Measurements from ENCODE around the gene KLHDC3. TPM values are rescaled to one million over a fixed set of nuclear protein-coding genes. Genes with fewer than 3 reads are reported as not detected.

Gene KLHDC3
- total RNA-seq, 1 donor from 2014 or later: 70.3 TPM

DNA sequence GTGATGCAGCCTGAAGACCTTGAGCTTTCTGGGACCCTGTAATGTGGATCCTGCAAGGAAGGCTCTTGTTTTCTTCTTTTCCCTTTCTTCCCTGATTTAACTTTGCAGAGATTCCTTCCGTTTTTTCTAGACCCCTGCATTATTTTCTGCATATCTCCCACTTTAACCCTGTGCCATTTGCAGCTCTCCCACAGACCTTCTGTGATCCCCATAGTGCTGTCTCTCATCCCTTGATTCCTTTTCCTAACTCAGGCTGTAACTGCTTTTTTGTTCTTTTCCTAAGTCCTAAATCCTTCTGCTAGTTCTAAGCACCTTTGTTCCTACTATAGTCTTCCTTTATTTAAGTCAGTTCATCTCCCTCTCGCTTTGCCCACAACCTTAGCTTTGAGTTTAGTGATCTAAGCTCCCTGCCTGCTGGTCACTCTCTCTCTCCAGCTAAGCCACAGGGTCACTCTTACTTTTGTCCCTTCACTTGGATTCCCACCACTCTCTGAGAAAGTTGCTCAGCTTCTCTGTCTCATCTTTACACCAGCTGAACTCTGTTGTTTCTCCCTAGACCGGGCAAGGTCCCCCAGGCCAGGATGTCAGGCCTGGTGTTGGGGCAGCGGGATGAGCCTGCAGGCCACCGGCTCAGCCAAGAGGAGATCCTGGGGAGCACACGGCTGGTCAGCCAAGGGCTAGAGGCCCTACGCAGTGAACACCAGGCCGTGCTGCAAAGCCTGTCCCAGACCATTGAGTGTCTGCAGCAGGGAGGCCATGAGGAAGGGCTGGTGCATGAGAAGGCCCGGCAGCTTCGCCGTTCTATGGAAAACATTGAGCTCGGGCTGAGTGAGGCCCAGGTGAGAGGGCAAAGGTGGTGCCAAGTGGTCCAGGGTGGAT is 46.9 kb downstream of the KLHDC3 start:
- no peak overlapping the region for H3K4me3 ChIP-seq (ENCODE audit: low read depth, low read length)
- TF ChIP-seq, protein P1, sequence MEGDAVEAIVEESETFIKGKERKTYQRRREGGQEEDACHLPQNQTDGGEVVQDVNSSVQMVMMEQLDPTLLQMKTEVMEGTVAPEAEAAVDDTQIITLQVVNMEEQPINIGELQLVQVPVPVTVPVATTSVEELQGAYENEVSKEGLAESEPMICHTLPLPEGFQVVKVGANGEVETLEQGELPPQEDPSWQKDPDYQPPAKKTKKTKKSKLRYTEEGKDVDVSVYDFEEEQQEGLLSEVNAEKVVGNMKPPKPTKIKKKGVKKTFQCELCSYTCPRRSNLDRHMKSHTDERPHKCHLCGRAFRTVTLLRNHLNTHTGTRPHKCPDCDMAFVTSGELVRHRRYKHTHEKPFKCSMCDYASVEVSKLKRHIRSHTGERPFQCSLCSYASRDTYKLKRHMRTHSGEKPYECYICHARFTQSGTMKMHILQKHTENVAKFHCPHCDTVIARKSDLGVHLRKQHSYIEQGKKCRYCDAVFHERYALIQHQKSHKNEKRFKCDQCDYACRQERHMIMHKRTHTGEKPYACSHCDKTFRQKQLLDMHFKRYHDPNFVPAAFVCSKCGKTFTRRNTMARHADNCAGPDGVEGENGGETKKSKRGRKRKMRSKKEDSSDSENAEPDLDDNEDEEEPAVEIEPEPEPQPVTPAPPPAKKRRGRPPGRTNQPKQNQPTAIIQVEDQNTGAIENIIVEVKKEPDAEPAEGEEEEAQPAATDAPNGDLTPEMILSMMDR (IDR thresholded peaks at IDR 0.05; ENCODE audit: insufficient read depth, low read length, poor library complexity, severe bottlenecking): no peak
- H3K27me3 ChIP-seq (ENCODE audit: control insufficient read depth, insufficient read depth, low read length): no peaks in the 10 kb centered on the region
- H3K36me3 ChIP-seq (ENCODE audit: control insufficient read depth, insufficient read depth, low read length): peaks cover 1% of the 10 kb centered on the region
- no peak for DNase-seq (ENCODE audit: low read depth)

DNA sequence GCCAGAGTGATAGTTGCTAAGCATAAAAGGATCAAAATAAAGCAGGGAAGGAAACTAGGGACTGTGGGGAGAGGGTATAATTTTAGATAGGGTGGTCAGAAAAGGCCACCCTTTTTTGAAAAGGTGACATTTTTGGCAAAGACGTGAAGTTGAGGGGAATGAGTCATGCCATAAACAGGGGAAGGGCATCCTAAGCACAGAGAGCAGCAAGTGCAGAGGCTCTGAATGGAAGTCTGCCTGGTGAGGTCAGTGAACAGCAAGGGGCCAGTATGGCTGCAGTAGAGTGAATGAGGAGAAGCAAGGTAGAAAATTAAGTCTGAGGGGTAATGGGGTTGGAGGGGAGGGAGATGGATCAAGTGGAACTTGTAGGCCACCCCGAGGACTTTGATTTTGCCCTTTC is 47.8 kb downstream of the KLHDC3 start:
- Histone ChIP-seq H3K36me3 (ENCODE audit: control insufficient read depth, insufficient read depth, low read length) (peaks cover 1% of the 10 kb centered on the region), H3K27me3 (ENCODE audit: control insufficient read depth, insufficient read depth, low read length) (no peaks in the 10 kb centered on the region), H3K4me3 (ENCODE audit: low read depth, low read length) (no peak overlapping the region)
- DNase-seq (ENCODE audit: low read depth): no peak
- TF ChIP-seq, protein P1 (IDR thresholded peaks at IDR 0.05; ENCODE audit: insufficient read depth, low read length, poor library complexity, severe bottlenecking): no peak

DNA sequence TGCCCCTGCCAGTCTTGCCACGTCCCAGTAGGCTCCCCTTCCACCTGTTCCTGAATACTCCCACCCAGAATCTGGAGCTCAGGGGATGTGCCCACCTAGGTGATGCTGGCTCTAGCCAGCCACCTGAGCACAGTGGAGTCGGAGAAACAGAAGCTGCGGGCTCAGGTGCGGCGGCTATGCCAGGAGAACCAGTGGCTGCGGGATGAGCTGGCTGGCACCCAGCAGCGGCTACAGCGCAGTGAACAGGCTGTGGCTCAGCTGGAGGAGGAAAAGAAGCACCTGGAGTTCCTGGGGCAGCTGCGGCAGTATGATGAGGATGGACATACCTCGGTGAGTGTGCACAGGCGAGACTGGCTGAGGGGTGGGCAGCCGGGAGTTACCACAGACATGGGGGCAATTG is 48.8 kb downstream of the KLHDC3 start:
- no peak for DNase-seq (ENCODE audit: low read depth)
- Histone ChIP-seq H3K4me3 (ENCODE audit: low read depth, low read length) (no peak overlapping the region), H3K27me3 (ENCODE audit: control insufficient read depth, insufficient read depth, low read length) (no peaks in the 10 kb centered on the region), H3K36me3 (ENCODE audit: control insufficient read depth, insufficient read depth, low read length) (peaks cover 1% of the 10 kb centered on the region)
- TF ChIP-seq, protein P1 (IDR thresholded peaks at IDR 0.05; ENCODE audit: insufficient read depth, low read length, poor library complexity, severe bottlenecking): no peak

DNA sequence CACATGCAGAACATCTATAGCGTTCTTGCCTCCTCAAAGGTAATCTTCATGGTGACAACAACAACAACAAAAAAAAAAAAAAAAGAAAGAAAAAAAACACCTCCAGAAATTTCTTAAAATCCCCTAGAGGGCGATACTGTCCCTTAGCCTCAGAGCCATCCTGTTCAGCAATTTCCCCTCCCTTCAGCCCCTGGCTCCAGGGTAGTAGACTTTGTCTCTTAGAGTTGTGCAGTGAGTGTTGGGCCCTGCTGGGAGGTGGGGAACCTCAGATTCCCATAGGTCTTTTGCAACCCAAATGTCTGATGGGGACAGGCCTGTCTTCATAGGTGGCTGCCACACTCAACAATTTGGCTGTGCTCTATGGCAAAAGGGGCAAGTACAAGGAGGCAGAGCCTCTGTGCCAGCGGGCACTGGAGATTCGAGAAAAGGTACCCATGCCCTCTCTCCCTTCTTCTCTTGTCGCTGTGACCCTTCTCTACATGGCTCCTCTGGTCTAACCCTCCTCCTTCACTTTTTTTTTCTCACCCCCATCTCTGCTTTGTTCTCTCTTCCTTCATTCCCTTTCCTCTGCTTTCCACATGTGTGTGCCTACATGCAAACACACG is 56.1 kb downstream of the KLHDC3 start:
- TF ChIP-seq, protein P1 (IDR thresholded peaks at IDR 0.05; ENCODE audit: insufficient read depth, low read length, poor library complexity, severe bottlenecking): peak; percentile 65
- DNase-seq (ENCODE audit: low read depth): no peak
- Histone ChIP-seq H3K36me3 (ENCODE audit: control insufficient read depth, insufficient read depth, low read length) (peaks cover 1% of the 10 kb centered on the region), H3K4me3 (ENCODE audit: low read depth, low read length) (no peak overlapping the region), H3K27me3 (ENCODE audit: control insufficient read depth, insufficient read depth, low read length) (no peaks in the 10 kb centered on the region)

Other genes with a start within 250 kb of the KLHDC3 start
- gene BICRAL, start 232.2 kb upstream of the KLHDC3 start, total RNA-seq: 5.2 and 7.1 TPM in 2 replicates
- gene RPL7L1, start 134.6 kb upstream of the KLHDC3 start, total RNA-seq: 107 and 113 TPM in 2 replicates
- gene PTCRA, start 98.2 kb upstream of the KLHDC3 start, total RNA-seq: not detected in 2 replicates
- gene CNPY3, start 84.8 kb upstream of the KLHDC3 start, total RNA-seq: 56.5 and 57.8 TPM in 2 replicates
- not detected in 2 replicates for gene GNMT, start 53.5 kb upstream of the KLHDC3 start, total RNA-seq
- gene PEX6, start 35.1 kb upstream of the KLHDC3 start, total RNA-seq: 40.7 and 45.0 TPM in 2 replicates
- gene PPP2R5D, start 29.7 kb upstream of the KLHDC3 start, total RNA-seq: 33.4 and 66.2 TPM in 2 replicates
- 54.2 and 65.2 TPM in 2 replicates for gene MEA1, start 303 bp upstream of the KLHDC3 start, total RNA-seq
- gene RRP36, start 7.4 kb downstream of the KLHDC3 start, total RNA-seq: 125 and 126 TPM in 2 replicates
- 28.1 and 32.3 TPM in 2 replicates for gene CUL7, start 39.6 kb downstream of the KLHDC3 start, total RNA-seq
- 38.6 and 43.7 TPM in 2 replicates for gene MRPL2, start 45.2 kb downstream of the KLHDC3 start, total RNA-seq
- 18.1 and 21.6 TPM in 2 replicates for gene KLC4, start 45.4 kb downstream of the KLHDC3 start, total RNA-seq
- 169 and 170 TPM in 2 replicates for gene PTK7, start 62.1 kb downstream of the KLHDC3 start, total RNA-seq
- 35.5 and 40.1 TPM in 2 replicates for gene SRF, start 157.0 kb downstream of the KLHDC3 start, total RNA-seq
- 32.8 and 41.1 TPM in 2 replicates for gene CUL9, start 167.9 kb downstream of the KLHDC3 start, total RNA-seq
- 239 and 284 TPM in 2 replicates for gene DNPH1, start 215.2 kb downstream of the KLHDC3 start, total RNA-seq
- 0.41 and 0.67 TPM in 2 replicates for gene TTBK1, start 229.2 kb downstream of the KLHDC3 start, total RNA-seq

Measured in kidney epithelial cell (primary cell).